NCI-H1092 (cell line): Measurements from ENCODE around the gene KLHDC10.
"Not testable (repeated sequence)": the region's sequence is repeated elsewhere in the genome, so short reads cannot be mapped to it uniquely, and the experiment has no call there.

Experiments used
- DNase-seq: peaks from one replicate; lab custom pipeline; 2025; lab: John Stamatoyannopoulos, UW

Gene KLHDC10

DNA sequence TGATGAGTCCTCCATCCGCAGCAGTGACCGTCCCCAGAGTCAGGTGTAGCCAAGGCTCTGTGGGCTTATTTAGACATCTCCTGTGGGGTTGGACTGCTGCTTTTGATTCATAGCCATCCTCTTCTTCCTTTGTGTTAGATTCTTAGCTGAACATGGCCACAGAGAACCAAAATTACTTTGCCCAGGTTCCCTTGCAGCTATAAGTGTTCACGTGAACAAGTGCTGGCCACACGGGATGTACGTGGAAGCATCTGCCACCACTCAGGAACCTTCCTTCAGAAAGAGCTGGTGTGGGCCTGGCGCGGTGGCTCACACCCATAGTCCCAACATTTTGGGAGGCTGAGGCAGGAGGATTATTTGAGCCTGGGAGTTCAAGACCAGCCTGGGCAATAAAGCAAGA lies 85.8 kb downstream of the KLHDC10 start:
- no peak for DNase-seq

DNA sequence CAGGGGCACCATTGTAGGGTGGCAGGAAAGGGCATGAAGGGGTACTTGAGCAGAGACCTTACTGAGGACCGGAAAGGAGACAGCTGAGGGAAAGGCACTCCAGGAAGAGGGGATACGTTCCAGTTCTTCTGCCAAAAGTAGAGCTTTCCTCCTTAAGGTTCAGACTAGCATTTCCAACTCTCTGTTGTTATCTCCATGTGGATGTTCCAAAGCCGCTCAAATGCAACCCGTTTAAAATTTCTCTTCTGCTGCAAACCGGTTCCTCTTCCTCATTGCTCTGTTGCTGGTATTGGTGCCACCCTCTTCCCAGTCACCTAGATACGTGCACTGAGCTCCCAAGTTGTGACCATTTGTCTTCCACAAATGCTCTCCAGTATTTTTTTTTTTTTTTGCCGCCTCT lies 87.4 kb downstream of the KLHDC10 start:
- no peak for DNase-seq

DNA sequence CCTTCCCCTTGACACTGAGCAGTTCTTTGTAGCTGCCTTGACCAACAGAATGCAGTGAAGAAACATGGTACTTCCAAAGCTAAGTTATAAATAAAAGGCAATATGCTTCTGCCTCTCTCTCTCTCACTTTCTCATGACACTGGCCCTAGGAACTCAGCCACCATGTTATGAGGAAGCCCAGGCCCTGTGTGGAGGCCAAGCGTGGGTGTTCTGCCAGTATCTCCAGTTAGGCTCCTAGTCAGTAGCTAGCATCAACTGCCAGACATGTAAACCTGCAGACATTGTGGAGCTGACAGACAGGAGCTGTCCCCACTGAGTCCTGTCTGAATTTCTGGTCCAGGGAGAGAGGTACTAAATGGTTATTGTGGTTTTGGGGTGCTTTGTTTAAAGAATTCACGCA lies 89.7 kb downstream of the KLHDC10 start:
- DNase-seq = no peak

DNA sequence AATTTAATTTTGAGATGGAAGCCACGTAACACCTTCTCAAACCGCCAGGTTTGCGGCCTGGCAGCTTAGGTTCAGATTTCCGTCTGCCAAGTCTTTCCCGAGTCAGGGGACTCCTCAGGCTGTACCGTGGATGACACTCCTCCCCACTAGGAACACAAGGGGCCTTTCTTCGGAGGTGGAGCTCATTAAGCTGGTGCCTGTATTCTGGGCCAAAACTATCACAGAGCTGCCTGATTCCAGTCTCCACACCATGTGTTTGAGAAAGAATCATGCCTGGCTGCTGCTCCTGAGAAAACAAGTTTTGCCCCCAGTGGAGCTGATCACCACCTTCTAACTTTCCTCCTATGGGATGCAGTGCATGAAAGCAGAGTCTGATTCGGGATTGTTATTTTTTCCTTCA lies 90.1 kb downstream of the KLHDC10 start:
- DNase-seq = no peak

DNA sequence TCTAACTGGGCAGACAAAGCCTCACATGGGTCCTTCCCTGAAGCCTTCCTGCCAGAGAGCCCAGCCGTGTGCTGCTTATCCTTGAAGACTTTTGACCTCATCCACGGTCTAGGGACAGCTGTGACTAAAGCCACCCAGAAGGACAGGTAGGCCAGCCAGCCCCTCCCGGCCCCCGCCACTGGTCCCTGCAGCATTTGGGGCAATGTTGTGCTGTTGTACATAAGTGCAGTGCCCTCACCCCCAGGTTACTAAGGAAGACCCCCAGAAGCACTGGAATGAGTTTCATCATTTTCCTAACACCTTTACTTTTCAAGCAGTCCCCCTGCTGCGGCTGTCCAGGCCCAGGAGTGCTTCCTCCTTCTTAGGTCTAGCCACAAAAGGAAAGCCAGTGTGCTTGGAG lies 91.9 kb downstream of the KLHDC10 start:
- no peak for DNase-seq

DNA sequence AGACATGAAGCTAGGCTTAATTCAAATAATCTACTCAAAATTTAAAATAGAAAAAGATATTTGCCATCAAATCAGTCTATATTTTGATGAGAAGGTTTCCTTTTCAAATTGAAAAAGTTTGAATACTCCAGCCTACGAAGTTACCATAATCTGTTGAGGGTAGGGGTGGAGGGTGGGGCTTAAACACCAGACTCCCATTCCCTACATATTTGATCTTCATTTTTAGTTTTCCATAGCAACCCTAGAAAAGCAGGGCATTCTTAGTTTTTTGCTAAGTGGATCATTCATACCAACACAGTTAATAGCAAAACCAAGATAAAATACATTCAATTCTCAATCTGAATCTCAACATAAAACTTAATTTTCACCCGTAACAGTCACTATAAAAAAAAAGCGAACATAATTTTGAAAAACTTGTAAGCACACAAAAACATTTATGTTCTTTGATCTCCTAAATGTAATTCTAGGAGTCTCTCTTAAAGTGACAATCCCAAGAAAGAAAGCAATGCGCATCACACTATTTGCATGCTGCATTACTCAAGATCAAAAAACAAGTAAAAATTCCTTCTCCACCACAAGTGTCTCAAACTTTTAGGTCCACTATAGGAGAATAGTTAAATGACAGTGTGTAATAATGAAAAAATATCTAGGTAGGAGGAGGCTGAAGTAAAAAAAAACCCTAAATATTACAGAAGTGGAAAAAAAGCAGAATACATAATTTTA lies 104.1 kb downstream of the KLHDC10 start:
- no peak for DNase-seq

DNA sequence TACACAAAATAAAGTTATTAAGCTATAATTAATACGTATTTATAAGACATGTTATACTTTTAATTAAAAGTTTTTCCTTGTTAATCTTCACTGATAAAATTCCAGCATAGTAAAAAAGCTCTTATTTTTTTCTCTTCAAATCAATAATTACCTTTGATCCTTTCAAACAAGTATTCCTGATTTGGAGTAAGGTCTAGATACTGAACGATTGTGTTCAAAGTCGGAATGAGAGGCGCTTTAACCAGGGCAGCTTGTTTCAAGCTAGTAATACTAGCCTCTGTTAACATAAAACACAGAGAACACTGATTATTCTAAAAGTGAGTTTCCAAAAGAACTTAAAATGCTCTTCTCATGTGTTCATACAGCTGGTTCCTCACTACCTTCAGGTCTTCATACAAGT lies 107.9 kb downstream of the KLHDC10 start:
- DNase-seq = no peak

DNA sequence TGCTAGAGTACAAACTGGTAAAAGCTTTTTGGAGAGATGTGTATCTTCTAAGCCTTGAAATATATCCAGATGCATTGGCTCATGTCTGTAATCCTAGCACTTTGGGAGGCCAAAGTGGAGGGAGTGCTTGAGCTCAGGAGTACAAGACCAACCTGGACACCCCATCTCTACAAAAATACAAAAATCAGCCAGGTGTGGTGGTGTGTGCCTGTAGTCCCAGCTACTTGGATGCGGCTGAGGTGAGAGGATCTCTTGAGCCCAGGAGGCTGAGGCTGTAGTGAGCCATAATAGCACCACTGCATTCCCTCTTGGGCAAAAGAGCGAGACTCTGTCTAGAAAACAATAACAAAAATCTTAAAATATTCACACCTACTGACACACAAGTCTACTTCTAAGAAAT lies 109.3 kb downstream of the KLHDC10 start:
- no peak for DNase-seq

DNA sequence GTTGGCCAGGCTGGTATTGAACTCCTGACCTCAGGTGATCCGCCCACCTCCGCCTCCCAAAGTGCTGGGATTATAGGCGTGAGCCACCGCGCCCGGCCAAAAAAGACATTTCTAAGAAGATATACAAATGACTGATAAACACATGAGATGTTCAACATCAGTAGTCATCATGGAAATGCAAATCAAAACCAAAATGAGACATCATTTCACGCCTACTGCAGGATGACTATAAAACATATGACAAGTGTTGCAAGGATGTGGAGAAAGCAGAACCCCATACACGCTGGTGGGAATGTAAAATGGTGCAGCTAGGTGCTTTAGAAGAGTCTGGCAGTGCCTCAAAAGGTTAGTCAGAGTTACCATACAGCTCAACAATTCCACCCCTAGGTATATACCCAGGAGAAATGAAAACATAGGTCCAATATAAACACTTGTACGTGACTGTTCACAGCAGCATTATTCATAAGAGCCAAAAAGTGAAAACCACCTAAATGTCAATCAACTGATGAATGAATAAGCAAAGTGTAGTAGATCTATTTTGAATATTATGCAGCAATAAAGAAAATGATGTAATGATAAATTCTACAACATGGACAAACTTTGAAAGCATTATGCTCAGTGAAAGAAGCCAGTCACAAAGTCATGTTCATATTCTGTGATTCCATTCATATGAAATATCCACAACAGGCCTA lies 110.4 kb downstream of the KLHDC10 start:
- DNase-seq = no peak

DNA sequence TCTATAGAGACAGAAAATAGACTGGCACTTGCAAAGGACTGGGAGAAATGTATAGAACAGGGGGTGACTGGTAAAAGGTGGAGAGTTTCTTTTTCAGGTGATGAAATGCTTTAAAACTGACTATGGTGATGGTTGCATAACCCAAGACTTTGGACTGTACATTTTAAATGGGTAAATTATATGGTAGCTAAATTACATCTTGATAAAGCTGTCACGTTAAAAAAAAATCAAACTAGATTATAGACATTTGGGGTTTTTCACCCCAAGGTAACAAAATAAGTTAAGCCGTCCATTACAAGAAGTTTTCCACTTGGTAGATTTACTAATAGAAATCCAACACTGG lies 110.9 kb downstream of the KLHDC10 start:
- DNase-seq = no peak

DNA sequence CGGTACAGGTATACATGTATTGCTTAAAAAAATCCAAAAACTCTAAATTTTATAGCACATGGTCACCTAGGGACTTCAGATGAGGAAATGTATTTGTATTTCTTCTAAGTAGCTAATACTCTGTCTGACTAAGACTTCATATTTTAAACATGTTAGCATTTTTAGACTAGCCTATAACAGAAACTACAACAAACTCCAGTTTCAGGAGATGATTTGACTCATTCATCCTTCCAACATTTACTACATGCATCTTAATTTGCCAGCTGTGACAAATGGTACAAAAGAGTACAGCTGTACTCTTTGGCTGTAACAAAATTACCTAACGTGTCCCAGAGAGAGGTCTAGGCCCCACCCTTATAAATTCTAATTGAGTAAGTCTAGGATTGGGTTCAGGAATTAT lies 112.7 kb downstream of the KLHDC10 start:
- no peak for DNase-seq

DNA sequence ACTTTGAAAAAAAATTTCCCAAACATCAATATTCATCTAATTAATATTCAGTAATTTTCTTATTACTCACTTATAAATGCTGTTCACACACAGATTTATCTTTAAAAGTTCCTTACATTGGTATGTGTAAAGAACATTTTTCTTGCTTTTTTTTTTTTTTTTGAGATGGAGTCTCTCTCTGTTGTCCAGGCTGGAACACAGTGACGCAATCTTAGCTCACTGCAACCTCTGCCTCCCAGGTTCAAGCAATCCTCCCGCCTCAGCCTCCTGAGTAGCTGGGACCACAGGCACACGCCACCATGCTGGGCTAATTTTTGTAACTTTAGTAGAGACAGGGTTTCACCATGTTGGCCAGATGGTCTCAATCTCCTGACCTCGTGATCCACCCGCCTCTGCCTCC lies 114.0 kb downstream of the KLHDC10 start:
- not testable (repeated sequence) for DNase-seq
